ENCODE results near the gene PPTC7.

Gene PPTC7

DNA sequence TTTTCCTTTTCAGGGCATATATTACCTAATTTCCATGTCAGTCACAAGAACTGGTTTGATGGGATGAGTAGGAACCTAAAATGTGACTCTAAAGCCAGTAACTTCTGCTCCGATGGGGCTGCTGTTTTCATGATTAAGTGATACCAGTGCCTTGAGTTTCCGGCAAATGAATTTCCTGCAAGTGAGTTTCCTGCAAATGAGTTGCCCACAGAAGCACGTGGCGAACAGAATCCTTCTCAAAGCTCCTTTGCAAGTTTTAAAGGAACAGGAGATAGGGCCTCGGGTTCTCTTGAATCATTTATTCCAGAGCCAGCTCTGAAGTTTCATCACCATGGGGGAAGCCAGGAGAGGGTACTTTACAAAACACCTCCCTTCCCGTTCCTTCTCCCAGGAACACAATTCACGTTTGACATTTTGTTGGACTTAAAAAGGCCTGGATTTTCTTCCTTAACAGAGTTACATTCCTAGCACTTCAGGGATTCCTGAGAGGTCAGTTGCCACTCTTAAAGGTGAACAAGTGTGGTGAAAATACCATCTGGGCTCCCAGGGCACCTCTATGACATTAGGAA is 2.2 kb upstream of the PPTC7 start:
- Histone ChIP-seq H3K36me3 (ENCODE audit: low read depth) (no peaks in the 10 kb centered on the region), H3K27me3 (ENCODE audit: insufficient read depth, poor library complexity, severe bottlenecking) (no peaks in the 10 kb centered on the region), H3K4me1 (ENCODE audit: insufficient read depth, poor library complexity, severe bottlenecking) (peaks cover 14% of the 10 kb centered on the region), H3K4me3 (ENCODE audit: severe bottlenecking) (no peak overlapping the region), H3K9me3 (ENCODE audit: severe bottlenecking) (no peaks in the 10 kb centered on the region), H3K27ac (ENCODE audit: poor library complexity, severe bottlenecking) (peak overlapping the region; percentile 21)
- ATAC-seq (ENCODE audit: low read depth) (no peak), DNase-seq (ENCODE audit: low spot score) (no peak)
- TF ChIP-seq, protein P1, sequence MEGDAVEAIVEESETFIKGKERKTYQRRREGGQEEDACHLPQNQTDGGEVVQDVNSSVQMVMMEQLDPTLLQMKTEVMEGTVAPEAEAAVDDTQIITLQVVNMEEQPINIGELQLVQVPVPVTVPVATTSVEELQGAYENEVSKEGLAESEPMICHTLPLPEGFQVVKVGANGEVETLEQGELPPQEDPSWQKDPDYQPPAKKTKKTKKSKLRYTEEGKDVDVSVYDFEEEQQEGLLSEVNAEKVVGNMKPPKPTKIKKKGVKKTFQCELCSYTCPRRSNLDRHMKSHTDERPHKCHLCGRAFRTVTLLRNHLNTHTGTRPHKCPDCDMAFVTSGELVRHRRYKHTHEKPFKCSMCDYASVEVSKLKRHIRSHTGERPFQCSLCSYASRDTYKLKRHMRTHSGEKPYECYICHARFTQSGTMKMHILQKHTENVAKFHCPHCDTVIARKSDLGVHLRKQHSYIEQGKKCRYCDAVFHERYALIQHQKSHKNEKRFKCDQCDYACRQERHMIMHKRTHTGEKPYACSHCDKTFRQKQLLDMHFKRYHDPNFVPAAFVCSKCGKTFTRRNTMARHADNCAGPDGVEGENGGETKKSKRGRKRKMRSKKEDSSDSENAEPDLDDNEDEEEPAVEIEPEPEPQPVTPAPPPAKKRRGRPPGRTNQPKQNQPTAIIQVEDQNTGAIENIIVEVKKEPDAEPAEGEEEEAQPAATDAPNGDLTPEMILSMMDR (IDR thresholded peaks at IDR 0.05; ENCODE audit: poor library complexity, severe bottlenecking), result no peak

DNA sequence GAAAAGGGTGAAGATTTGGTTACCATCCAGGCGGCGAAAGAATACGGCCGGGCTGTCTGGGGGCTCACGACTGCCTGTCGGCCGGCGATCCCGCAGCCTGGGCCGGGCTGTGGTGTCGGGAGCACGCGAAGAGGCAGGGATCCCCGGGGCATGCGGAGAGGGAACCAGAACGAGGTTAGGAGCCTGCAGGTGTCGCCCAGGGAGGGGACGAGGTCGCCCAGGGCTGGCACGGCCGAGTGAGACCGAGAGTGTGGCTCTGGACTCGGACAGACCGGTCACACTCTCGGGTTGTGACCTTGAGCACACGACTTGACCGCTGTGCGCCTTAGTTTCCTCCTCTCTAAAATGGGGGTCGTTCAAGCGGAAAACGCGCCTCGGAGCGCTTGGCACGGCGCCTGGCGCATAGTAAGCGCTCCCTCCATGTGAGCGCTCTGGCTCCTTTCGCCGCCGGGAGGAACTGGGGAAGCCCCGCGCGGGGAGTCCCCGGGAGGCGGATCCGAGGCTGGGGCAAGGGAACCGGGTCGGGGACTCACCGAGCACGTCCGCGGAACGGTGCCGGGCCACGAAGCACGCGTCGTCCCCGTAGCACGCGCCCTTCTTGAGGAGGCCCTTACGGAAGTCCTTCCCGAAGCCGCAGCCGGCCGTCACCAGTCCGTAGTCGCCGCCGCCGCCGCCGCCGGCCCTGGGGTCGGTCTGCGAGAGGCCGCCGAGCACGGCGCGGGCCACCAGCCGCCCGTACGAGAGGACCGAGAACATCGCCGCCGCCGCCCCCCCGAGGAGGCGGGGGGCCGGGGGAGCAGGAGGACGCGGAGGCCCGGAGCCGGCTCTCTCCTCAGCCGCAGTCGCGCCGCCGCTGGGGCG is 612 bp downstream of the PPTC7 start:
- H3K27ac ChIP-seq (ENCODE audit: poor library complexity, severe bottlenecking), result peak overlapping the region; percentile 99
- DNase-seq (ENCODE audit: low spot score) (peak; percentile 59), ATAC-seq (ENCODE audit: low read depth) (peak; percentile 3; the same call in 2 of the 3 replicates)
- TF ChIP-seq, protein P1 (IDR thresholded peaks at IDR 0.05; ENCODE audit: poor library complexity, severe bottlenecking), result no peak
- peaks cover 30% of the 10 kb centered on the region for H3K4me1 ChIP-seq (ENCODE audit: insufficient read depth, poor library complexity, severe bottlenecking)
- H3K27me3 ChIP-seq (ENCODE audit: insufficient read depth, poor library complexity, severe bottlenecking), result no peaks in the 10 kb centered on the region
- no peaks in the 10 kb centered on the region for H3K36me3 ChIP-seq (ENCODE audit: low read depth)
- H3K4me3 ChIP-seq (ENCODE audit: severe bottlenecking), result peak overlapping the region; percentile 96
- no peaks in the 10 kb centered on the region for H3K9me3 ChIP-seq (ENCODE audit: severe bottlenecking)

DNA sequence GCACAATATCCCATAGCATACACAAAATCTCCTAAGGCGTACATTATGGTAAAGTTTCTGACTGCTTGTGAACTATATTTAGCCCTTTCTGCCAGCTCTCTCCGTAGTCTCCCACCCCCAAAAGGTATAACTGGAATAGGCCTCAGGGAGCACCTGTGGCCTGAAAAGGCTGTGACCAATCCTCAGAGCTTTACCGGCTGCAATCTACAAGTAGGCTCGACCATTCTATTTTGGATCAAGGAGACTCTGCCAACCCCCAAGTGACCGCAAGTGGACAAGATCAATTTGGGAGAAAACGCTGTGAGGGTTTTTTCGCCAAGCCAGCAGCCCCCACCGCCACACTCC is 1.2 kb downstream of the PPTC7 start:
- Histone ChIP-seq H3K4me1 (ENCODE audit: insufficient read depth, poor library complexity, severe bottlenecking) (peaks cover 36% of the 10 kb centered on the region), H3K9me3 (ENCODE audit: severe bottlenecking) (no peaks in the 10 kb centered on the region), H3K27me3 (ENCODE audit: insufficient read depth, poor library complexity, severe bottlenecking) (no peaks in the 10 kb centered on the region), H3K36me3 (ENCODE audit: low read depth) (no peaks in the 10 kb centered on the region), H3K27ac (ENCODE audit: poor library complexity, severe bottlenecking) (peak overlapping the region; percentile 99), H3K4me3 (ENCODE audit: severe bottlenecking) (peak overlapping the region; percentile 96)
- TF ChIP-seq, protein P1 (IDR thresholded peaks at IDR 0.05; ENCODE audit: poor library complexity, severe bottlenecking), result no peak
- ATAC-seq (ENCODE audit: low read depth) (no peak), DNase-seq (ENCODE audit: low spot score) (no peak)

DNA sequence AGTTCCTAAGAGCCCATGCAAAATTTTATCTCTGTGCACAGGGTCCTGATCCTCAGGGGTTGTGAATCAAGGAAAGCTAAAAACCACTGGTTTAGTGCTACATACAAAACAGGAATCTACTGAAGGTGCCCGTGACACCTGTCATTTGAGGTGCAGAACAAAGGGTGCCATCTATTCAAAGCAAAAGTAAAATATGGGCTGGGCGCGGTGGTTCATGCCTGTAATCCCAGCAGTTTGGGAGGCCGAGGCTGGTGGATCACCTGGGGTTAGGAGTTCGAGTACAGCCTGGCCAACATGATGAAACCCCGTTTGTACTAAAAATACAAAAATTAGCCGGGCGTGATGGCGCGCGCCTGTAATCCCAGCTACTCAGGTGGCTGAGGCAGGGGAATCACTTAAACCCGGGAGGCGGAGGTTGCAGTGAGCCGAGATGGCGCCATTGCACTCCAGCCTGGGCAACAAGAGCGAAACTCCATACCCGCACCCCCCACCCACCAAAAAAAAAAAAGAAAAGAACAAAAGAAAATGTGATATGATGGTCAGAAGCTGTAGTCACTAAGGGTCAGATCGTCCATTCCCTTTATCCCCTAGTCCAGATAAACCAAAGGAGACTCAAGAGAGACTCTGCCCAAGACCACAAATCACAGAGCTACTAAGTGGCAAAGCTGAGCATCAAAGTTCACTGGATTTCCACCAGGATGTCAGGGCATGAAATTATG is 3.4 kb downstream of the PPTC7 start:
- no peak for ATAC-seq (ENCODE audit: low read depth)
- Histone ChIP-seq H3K36me3 (ENCODE audit: low read depth) (no peaks in the 10 kb centered on the region), H3K4me1 (ENCODE audit: insufficient read depth, poor library complexity, severe bottlenecking) (peaks cover 50% of the 10 kb centered on the region), H3K27ac (ENCODE audit: poor library complexity, severe bottlenecking) (peak overlapping the region; percentile 99), H3K9me3 (ENCODE audit: severe bottlenecking) (no peaks in the 10 kb centered on the region), H3K27me3 (ENCODE audit: insufficient read depth, poor library complexity, severe bottlenecking) (no peaks in the 10 kb centered on the region), H3K4me3 (ENCODE audit: severe bottlenecking) (no peak overlapping the region)
- TF ChIP-seq, protein P1 (IDR thresholded peaks at IDR 0.05; ENCODE audit: poor library complexity, severe bottlenecking), result no peak
- DNase-seq (ENCODE audit: low spot score), result no peak
